ENCODE measurements around the gene C6orf120. TPM values are rescaled to one million over a fixed set of nuclear protein-coding genes. Genes with fewer than 3 reads are reported as not detected.

The C6orf120 gene
- total RNA-seq, 1 experiment from 2014 or later = 31.5 TPM

DNA sequence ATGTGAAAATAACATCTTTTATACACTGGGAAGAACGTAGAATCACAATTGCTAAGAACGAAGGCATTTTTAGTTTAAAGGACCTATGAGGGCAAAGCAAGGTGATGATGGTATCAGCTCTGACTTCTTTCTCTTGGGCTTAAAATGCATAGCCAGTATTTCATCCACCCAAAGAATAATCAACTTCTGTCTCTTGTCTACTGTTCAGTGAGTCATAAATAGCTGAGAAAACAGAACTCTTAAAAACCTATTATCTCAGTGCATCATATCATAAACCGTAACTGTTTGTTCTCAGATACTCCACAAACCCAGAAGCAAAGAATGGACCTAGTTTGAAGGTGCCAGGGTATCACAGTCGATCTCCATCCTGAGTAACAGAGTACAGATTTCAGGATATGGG lies 17.2 kb downstream of the C6orf120 start:
- intact Hi-C loops (cut with micrococcal nuclease; ENCODE audit: unreplicated experiment) (no loop called here), in situ Hi-C loops (cut with HindIII; ENCODE audit: low pct_unique_long_range_greater_than_20kb, low sequenced_read_pairs) (no loop called here)
- TF ChIP-seq, protein P1, sequence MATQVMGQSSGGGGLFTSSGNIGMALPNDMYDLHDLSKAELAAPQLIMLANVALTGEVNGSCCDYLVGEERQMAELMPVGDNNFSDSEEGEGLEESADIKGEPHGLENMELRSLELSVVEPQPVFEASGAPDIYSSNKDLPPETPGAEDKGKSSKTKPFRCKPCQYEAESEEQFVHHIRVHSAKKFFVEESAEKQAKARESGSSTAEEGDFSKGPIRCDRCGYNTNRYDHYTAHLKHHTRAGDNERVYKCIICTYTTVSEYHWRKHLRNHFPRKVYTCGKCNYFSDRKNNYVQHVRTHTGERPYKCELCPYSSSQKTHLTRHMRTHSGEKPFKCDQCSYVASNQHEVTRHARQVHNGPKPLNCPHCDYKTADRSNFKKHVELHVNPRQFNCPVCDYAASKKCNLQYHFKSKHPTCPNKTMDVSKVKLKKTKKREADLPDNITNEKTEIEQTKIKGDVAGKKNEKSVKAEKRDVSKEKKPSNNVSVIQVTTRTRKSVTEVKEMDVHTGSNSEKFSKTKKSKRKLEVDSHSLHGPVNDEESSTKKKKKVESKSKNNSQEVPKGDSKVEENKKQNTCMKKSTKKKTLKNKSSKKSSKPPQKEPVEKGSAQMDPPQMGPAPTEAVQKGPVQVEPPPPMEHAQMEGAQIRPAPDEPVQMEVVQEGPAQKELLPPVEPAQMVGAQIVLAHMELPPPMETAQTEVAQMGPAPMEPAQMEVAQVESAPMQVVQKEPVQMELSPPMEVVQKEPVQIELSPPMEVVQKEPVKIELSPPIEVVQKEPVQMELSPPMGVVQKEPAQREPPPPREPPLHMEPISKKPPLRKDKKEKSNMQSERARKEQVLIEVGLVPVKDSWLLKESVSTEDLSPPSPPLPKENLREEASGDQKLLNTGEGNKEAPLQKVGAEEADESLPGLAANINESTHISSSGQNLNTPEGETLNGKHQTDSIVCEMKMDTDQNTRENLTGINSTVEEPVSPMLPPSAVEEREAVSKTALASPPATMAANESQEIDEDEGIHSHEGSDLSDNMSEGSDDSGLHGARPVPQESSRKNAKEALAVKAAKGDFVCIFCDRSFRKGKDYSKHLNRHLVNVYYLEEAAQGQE (IDR thresholded peaks at IDR 0.05; ENCODE audit: insufficient read depth in 1 of 2, low read depth in 2 of 2, low read length in 1 of 2) = no peak
- DNase-seq (ENCODE audit: low read depth, low spot score) (no peak), ATAC-seq (no peak)
- Histone ChIP-seq H3K4me1 (ENCODE audit: control insufficient read depth, insufficient read depth, low read length) (peaks cover 29% of the 10 kb centered on the region), H3K9me3 (ENCODE audit: control insufficient read depth, insufficient read depth, low read depth, low read length) (no peaks in the 10 kb centered on the region), H3K27ac (ENCODE audit: low read length) (peak overlapping the region; percentile 23; the same call in 1 of the 2 replicates), H3K4me3 (ENCODE audit: low read depth in 2 of 2, low read length in 2 of 2) (no peak overlapping the region), H3K27me3 (ENCODE audit: control insufficient read depth, insufficient read depth, low read length) (no peaks in the 10 kb centered on the region), H3K36me3 (ENCODE audit: control insufficient read depth, insufficient read depth, low read length) (peaks cover 29% of the 10 kb centered on the region)
- ChIA-PET CTCF (interaction anchor here (0.5 kb wide), 1 partner anchor 15 kb away, joined by 3 read pairs; no protein-coding TSS in a partner anchor), POLR2A (no interaction called here)
- BruUV-seq (replicated peaks) = no TSS peak

DNA sequence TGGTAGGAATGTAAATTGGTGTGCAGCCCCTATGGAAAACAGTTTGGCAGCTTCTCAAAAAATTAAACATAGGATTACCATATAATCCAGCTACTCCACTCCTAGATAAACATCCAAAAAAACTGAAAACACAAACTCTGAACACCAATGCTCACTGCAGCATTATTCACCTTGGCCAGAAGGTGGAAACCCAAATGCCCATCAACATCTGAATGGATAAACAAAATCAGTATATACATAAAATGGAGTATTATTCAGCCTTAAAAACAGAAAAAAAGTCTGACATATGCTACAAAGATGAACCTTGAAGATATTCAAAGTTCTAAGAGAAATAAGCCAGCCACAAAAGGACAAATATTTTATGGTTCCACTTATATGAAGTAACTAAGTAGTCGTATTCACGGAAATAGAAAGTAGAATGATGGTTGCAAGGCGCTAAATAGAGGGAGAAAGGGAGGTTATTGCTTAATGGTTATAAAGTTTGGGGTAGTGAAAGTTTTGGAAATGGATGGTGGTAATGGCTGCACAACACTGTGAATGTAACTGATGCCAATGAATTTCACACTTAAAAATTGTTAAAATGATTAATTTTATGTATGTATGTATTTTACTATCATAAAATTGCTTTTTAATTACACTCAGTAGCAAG lies 18.4 kb downstream of the C6orf120 start:
- in situ Hi-C loops (cut with HindIII; ENCODE audit: low pct_unique_long_range_greater_than_20kb, low sequenced_read_pairs) = no loop called here
- Histone ChIP-seq H3K9me3 (ENCODE audit: control insufficient read depth, insufficient read depth, low read depth, low read length) (no peaks in the 10 kb centered on the region), H3K4me3 (ENCODE audit: low read depth in 2 of 2, low read length in 2 of 2) (no peak overlapping the region), H3K36me3 (ENCODE audit: control insufficient read depth, insufficient read depth, low read length) (peaks cover 23% of the 10 kb centered on the region), H3K4me1 (ENCODE audit: control insufficient read depth, insufficient read depth, low read length) (peaks cover 31% of the 10 kb centered on the region), H3K27ac (ENCODE audit: low read length) (no peak overlapping the region), H3K27me3 (ENCODE audit: control insufficient read depth, insufficient read depth, low read length) (no peaks in the 10 kb centered on the region)
- no TSS peak for BruUV-seq (replicated peaks)
- TF ChIP-seq POLR2AphosphoS5 (IDR thresholded peaks at IDR 0.05; ENCODE audit: low read depth, low read length) (no peak), TCF7L2 (IDR thresholded peaks at IDR 0.05; ENCODE audit: low read depth, low read length) (no peak), SIN3A (IDR thresholded peaks at IDR 0.05; ENCODE audit: borderline replicate concordance, insufficient read depth, low read depth, low read length) (no peak)
- TF ChIP-seq, protein P2, sequence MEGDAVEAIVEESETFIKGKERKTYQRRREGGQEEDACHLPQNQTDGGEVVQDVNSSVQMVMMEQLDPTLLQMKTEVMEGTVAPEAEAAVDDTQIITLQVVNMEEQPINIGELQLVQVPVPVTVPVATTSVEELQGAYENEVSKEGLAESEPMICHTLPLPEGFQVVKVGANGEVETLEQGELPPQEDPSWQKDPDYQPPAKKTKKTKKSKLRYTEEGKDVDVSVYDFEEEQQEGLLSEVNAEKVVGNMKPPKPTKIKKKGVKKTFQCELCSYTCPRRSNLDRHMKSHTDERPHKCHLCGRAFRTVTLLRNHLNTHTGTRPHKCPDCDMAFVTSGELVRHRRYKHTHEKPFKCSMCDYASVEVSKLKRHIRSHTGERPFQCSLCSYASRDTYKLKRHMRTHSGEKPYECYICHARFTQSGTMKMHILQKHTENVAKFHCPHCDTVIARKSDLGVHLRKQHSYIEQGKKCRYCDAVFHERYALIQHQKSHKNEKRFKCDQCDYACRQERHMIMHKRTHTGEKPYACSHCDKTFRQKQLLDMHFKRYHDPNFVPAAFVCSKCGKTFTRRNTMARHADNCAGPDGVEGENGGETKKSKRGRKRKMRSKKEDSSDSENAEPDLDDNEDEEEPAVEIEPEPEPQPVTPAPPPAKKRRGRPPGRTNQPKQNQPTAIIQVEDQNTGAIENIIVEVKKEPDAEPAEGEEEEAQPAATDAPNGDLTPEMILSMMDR (IDR thresholded peaks at IDR 0.05) = peak; percentile 28; the same call in 1 of the 2 replicates
- TF ChIP-seq, protein P1 (IDR thresholded peaks at IDR 0.05; ENCODE audit: insufficient read depth in 1 of 2, low read depth in 2 of 2, low read length in 1 of 2) = no peak
- intact Hi-C loops (cut with micrococcal nuclease; ENCODE audit: unreplicated experiment) = no loop called here
- ChIA-PET POLR2A (interaction anchor here (0.5 kb wide), 1 partner anchor 12 kb away, joined by 3 read pairs; no protein-coding TSS in a partner anchor), CTCF (no interaction called here)
- ATAC-seq (no peak), DNase-seq (ENCODE audit: low read depth, low spot score) (no peak)

Data from Panc1 (cell line).